Type B pancreatic cell (in vitro differentiated cells): ENCODE data around the gene CPSF4L. TPM values are rescaled to one million over a fixed set of nuclear protein-coding genes. Genes with fewer than 3 reads are reported as not detected.

Experiments
- DNase-seq: peaks from one replicate; pipeline ENCODE4 v3.0.0; 2021; ENCODE audit warnings: mixed read lengths; ENCODE audit not compliant: unreplicated experiment; ENCODE audit errors: extremely low spot score
- H3K27ac Mint-ChIP-seq: 2 replicates; pipeline ENCODE4 v1.8.0; 2021; ENCODE audit warnings: mild to moderate bottlenecking, mixed read lengths
- H3K27me3 Mint-ChIP-seq: 2 replicates; pipeline ENCODE4 v1.8.0; 2021; ENCODE audit warnings: mixed read lengths
- H3K36me3 Mint-ChIP-seq: 2 replicates; pipeline ENCODE4 v1.8.0; 2021; ENCODE audit warnings: mixed read lengths
- H3K4me1 Mint-ChIP-seq: one replicate; pipeline ENCODE4 v1.8.0; 2021; ENCODE audit warnings: mixed read lengths; ENCODE audit not compliant: unreplicated experiment
- H3K4me3 Mint-ChIP-seq: 2 replicates; pipeline ENCODE4 v1.8.0; 2021; ENCODE audit warnings: mild to moderate bottlenecking, mixed read lengths
- H3K9me3 Mint-ChIP-seq: 2 replicates; pipeline ENCODE4 v1.8.0; 2021; ENCODE audit warnings: mixed read lengths
- CTCF ChIP-seq: fragments of 200-600 bp; sonication (generic); conservative IDR thresholded peaks from 2 replicates; pipeline ENCODE4 v1.5.0; 2021; ENCODE audit warnings: antibody characterized with exemption, mild to moderate bottlenecking
- total RNA-seq: library from RNA; stranded (reverse); gene quantifications from 2 replicates; pipeline ENCODE4 v1.2.1, GENCODE V29; 2021; ENCODE audit warnings: low replicate concordance

The CPSF4L gene
- total RNA-seq, 1 donor from 2014 or later, result not detected

DNA sequence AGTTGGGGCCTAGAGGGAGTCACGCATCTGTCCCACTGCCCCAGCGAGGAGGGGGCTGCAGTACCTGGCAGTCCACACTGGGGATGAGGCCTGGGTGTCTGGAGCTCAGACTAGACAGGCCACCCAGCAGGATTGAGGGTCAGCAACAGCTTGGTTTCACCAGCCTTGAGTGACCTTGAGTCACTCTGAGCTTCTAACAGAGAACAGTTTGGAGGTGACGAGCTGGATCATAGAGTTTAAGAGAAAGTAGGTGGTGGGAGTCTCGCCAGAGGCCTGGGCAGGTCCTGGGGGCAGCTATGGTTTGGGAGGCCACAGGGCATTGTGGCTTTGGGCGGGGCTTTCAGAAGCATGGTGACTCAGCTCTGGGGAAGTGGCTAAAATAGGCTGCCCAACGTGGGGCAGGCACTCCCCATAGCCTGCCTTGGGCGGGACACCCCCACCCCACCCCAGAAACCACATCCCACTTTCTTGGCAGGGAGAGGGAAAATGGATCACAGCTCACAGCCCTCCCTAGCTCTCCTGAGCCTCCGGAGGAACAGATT, 29.7 kb upstream of the CPSF4L start:
- no peak for TF ChIP-seq CTCF
- H3K9me3 Mint-ChIP-seq, result no peaks in the 10 kb centered on the region
- no peak for DNase-seq
- H3K4me1 Mint-ChIP-seq, result peaks cover 54% of the 10 kb centered on the region
- no peaks in the 10 kb centered on the region for H3K27me3 Mint-ChIP-seq
- peaks cover 9% of the 10 kb centered on the region for H3K36me3 Mint-ChIP-seq
- H3K4me3 Mint-ChIP-seq, result no peak overlapping the region
- no peak overlapping the region for H3K27ac Mint-ChIP-seq

DNA sequence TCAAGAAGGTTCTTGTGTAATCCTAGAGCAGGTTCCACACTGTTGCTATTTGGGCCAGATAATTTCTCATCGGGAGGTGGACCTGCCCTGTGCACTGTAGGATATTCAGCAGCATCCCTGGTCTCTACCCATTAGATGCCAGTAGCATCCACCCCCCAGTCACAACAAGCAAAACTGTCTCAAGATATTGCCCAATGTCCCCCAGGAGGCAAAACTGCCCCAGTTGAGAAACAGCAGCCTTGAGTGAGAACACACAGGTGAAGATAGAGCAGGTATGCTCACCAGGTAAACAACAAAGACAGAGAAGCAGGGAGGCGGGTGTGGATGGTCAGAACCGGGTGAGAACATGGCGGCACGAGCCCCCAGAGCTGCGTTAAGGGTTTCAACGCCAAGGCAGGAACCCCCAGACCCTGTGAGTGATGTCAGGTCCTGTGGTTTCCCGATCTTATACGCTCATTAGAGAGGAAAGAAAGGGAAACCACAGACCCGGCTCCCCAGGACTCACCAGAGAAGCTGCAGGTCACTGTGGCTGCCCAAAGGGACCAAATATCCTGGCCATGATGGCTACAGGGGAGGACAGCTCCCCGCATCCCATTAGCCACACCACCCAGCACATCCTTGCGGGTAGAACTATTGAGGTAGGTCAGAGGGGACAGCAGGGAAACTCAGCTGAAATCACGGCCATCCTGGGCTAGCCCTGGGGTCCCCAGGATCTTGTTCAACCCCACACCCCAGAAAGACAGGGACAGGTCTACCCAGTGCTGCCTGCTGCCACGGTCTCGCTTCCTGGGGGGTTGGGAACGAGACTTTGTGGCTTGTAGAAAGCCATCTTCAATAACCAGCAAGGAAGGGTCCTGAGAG, 28.9 kb upstream of the CPSF4L start:
- Mint-ChIP-seq H3K27me3 (no peaks in the 10 kb centered on the region), H3K4me1 (peaks cover 57% of the 10 kb centered on the region), H3K27ac (peak overlapping the region; percentile 1), H3K4me3 (no peak overlapping the region), H3K9me3 (no peaks in the 10 kb centered on the region), H3K36me3 (peaks cover 11% of the 10 kb centered on the region)
- no peak for DNase-seq
- no peak for TF ChIP-seq CTCF

DNA sequence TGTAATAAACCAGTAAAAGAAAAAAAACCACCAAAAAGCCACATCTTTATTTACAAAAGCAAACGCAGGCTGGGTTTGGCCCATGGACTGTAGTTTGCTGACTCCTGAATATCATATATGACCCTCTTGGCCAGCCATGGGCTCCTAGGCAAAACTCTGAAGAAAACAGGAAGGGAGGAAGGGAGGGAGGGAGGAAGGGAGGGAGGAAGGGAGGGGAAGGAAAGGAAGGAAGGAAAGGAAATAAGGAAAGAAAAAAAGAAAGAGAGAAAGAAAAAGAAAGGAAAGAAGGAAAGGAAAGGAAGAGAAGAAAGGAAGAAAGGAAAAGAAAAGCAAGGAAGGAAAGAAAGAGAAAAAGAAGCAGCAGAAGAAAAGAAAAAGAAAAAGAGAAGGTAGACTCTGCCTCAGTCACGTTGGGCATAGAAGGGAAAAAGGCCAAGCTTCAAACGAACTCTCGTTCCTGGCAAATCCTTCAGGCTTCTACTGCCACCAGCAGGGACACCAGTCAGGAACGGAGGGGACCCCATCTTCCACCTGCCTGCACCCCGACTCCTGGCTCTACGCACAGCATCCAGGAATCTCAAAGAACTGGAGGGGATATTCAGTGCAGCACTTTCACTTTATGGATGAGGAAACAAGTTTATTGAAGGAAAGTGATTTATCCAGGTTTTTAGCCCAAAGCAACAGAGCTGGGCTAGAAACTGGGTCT, 28.0 kb upstream of the CPSF4L start:
- H3K9me3 Mint-ChIP-seq, result no peaks in the 10 kb centered on the region
- H3K27ac Mint-ChIP-seq, result peak overlapping the region; percentile 84

GRCh38 chr17:73288534-73289302, 27.0 kb upstream of the CPSF4L start:
- Mint-ChIP-seq H3K27ac (peak overlapping the region; percentile 84), H3K36me3 (peaks cover 11% of the 10 kb centered on the region), H3K9me3 (no peaks in the 10 kb centered on the region), H3K4me1 (peaks cover 64% of the 10 kb centered on the region), H3K27me3 (no peaks in the 10 kb centered on the region), H3K4me3 (peak overlapping the region; percentile 34)
- TF ChIP-seq CTCF, result no peak
- DNase-seq, result no peak

More for the DNA sequence above, 28.0 kb upstream of the CPSF4L start:
- no peak for DNase-seq
- TF ChIP-seq CTCF, result no peak
- Mint-ChIP-seq H3K36me3 (peaks cover 11% of the 10 kb centered on the region), H3K27me3 (no peaks in the 10 kb centered on the region), H3K4me3 (no peak overlapping the region), H3K4me1 (peaks cover 57% of the 10 kb centered on the region)

GRCh38 chr17:73286863-73287296, 25.2 kb upstream of the CPSF4L start:
- Mint-ChIP-seq H3K4me1 (peaks cover 61% of the 10 kb centered on the region), H3K4me3 (no peak overlapping the region), H3K27me3 (no peaks in the 10 kb centered on the region), H3K36me3 (peaks cover 11% of the 10 kb centered on the region), H3K27ac (no peak overlapping the region), H3K9me3 (no peaks in the 10 kb centered on the region)
- DNase-seq, result no peak
- no peak for TF ChIP-seq CTCF
